ENCODE measurements around the gene FBXW11.
"Not testable (repeated sequence)": the region's sequence is repeated elsewhere in the genome, so short reads cannot be mapped to it uniquely, and the experiment has no call there.

FBXW11 gene

DNA sequence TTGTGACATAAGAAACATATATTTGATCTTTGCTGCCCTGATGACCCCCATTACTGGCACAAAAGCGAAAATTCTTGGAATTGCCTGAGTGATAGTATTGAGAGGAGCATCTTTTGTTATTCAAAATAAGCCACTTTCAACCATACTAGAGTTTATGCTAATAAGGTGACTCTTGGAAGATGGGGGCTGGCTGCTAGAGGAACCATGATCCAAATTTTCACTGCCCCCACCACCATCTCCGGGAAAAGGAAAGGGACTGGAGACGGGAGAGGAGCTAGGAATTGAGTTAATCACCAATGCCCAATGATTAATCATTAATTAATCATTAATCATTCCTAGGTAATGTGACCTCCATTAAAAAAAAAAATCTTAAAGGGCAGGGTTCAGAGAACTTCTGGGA, 25.6 kb downstream of the FBXW11 start:
- no peak for DNase-seq

DNA sequence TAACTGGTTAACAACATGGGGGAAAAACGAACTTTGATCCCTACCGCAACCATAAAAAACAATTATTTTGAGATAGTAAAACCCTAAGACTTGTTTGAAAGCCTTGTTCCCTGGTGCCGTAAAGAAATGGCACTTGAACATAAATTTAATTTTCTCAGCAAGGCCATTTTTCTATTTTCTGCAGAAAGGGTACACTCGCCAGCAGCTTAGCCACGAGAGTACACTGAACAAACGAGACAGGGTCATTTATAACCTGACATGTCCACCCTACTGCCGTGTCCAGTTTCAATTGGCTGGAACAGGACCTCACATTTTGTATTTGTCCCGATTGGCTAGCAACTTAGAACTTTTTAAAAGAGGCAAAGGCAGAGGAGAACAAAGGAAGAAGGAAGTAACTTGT, 26.8 kb downstream of the FBXW11 start:
- no peak for DNase-seq

DNA sequence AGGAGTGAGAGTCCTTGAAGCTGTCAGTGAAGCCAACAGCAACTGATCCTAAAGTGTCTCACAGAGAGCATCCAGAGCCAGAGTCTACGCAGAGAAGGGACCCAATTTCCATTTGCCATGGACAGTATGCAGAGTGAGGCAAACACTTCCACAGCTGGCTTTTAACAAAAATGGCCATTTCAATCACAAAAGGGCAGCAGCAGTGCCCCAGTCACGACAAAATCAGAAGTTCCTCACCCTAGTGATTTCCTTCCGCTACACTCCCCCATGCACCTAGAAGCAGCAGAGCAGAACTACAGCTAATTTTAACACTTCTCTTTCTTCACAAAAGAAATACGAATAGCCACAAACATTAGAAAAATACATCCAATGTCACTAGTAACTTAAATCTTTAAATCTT, 27.9 kb downstream of the FBXW11 start:
- DNase-seq, result no peak

DNA sequence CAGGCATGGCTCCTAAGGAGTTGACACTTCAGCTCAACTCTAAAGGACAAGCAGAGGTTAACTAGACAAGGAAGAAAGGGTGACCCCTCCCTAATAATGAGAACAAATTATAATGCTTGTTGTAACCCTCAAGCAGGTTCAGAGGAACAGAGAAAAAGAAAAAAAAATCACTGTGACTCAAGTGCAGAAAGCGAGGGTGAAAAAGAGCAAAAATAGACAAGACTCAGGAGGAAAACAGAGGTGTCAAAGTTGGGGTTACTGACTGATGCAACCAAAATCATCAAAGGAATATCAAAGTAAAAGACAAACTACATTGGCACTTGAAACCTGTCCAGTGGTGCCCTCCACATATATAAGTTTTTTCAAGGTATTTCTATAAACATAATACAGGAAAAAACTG, 28.4 kb downstream of the FBXW11 start:
- DNase-seq, result no peak

DNA sequence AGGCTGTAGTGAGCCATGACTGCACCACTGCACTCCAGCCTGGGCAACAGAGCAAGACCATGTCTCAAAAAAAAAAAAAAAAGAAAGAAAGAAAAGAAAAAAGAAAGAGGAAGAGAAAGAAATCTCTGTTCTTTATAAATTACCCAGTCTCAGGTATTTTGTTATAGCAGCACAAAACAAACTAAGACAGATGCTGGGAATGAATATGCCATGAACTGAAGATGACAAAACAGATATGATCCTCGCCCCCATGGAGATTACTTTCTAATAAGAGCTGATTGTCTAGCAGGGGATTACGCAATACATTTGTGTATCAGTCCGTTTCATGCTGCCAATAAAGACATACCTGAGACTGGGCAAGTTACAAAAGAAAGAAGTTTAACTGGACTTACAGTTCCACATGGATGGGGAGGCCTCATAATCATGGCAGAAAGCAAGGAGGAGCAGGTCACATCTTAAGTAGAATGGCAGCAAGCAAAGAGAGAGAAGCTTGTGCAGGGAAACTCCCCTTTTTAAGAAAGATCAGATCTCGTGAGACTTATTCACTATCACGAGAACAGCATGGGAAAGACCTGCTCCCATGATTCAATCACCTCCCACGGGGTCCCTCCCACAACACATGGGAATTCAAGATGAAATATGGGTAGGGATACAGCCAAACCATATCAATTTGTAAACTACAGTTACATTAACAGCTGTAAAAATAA, 29.0 kb downstream of the FBXW11 start:
- not testable (repeated sequence) for DNase-seq

DNA sequence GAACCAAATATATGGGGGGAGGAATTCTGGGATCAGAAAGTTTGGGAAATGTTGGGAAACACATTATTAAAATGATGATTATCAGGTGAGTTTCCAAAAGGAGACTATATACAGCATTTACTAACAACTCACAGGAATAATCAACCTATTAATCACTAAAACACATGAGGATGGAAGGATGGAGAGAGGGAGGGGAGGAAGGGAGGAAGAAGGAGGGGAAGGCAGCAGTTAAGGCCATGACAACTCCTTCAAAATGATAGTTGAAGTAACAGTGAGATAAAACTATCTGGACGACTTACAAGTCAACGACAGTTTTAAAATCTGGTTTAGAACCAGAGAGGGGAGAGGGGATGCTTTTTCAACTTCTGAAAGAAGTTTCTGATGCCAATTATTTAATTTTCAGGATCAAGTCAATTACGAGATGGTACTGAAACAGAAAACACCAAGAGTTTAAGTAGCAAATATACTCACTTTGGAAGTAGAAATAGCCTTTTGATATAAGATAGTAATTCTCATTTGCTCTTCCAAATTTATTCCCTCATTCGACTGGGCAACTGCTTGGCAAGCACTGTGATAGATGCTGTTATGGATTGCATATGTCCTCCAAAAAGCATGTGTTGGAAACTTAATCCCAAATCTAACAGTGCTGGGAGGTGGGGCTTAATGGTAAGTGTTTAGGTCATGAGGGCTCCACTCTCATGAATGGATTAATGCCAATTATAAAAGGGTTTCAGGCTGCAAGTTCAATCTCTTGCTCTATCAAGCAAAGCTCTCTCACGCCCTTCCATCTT, 30.4 kb downstream of the FBXW11 start:
- no peak for DNase-seq

DNA sequence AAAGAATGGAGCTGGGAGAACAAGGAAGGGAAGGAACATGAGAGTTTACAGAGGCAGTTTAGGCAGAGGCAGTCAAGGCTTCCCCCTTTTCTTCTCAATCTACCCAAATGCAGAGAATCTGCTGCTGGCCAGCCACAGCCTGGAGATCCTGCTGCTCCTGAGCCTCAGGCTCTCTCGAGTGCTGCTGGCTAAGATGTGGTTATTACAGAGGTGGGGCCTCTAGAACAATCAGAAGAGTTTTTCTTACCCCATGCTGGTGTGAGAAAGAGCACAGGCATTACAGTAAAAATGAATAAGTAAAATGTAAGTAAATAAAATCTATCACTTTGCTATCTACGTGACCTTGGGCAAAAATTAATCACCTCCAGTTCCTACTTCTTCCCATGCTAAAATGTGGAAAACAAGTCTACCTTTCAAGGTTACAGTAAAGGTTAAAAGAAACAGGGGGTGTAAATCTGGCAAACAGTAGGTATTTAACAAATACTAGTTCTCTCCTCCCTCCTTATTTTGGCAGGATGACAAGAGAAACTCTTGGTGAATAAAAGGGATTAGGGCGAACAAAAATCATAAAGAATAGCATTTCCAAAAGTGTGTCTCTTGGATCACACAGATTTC, 31.1 kb downstream of the FBXW11 start:
- DNase-seq, result no peak

DNA sequence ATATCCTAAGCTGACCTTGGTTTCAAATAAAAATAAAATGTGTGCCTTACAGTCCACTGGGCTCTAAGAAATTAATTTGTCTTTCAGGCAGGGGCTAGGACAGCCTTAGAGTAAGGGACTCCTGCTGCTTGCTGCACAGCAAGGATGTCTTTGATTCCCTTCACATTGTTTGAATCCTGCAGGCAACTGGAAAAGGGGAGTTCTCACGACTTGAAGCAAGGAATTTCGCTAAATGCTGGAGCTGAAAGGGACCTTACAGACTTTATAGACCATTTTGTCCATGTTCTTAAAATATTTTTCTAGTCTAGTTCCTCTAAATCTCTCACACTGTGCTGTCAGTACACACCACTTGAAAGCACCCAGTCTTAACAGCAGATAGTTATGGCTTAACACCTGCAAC, 35.6 kb downstream of the FBXW11 start:
- no peak for DNase-seq

DNA sequence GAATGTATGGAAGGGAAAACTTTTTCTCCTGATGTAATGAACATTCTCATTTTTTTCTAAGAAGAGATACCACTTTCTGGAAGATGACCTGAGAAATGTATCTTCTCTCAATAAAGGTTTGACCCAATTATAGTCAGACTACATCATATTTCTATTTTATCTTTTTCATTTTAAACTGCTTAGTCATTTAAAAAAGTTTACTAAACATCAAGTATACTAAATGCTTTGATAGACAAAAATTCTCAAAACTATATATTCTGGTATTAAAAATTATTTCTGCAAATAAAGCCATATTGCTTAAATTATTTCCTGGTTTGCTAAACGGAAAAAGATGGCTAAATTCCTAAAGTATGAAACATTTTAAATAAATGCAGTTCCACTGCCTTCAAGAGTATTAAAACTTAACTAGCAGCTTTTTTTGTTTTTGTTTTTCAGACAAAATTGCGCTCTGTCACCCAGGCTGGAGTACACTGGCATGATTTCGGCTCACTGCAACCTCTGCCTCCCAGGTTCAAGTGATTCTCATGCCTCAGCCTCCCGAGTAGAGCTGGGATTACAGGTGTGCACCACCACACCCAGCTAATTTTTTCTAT, 37.1 kb downstream of the FBXW11 start:
- DNase-seq, result no peak

DNA sequence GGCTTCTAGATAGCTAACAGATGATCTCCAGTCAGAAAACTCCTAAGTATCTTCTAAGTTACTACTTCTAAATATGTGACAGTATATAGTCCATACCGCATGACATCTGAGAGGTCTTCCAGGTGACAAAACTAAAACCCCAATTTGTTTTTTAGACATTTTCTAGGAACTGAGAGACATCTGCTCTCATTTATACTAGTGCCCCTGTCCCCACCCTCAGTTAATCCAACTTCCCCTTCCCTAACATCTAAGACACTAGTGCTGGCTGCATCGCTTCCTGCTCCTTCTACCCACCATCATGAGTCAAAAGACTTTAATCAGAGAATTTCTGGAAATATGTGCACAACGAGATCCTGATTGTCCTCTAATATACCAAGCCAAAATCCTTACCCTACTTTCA, 37.9 kb downstream of the FBXW11 start:
- no peak for DNase-seq

DNA sequence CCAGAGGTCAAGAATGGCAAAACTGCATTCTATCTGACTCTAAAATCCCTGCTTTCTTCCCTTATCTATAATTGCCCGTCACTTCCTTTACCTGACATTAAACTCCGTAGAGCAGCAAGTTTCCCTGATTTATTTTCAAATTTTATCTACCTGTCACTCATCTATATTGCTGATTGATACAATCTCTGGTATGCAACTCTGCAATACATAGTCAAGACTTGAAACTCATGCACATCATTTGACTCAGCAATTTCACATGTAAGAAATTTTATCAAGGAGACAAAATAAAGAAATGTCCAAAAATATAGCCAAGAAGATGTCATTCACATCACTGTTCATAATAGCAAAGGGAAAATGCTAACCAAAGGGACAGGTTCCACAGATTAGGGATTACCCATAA, 39.5 kb downstream of the FBXW11 start:
- no peak for DNase-seq

DNA sequence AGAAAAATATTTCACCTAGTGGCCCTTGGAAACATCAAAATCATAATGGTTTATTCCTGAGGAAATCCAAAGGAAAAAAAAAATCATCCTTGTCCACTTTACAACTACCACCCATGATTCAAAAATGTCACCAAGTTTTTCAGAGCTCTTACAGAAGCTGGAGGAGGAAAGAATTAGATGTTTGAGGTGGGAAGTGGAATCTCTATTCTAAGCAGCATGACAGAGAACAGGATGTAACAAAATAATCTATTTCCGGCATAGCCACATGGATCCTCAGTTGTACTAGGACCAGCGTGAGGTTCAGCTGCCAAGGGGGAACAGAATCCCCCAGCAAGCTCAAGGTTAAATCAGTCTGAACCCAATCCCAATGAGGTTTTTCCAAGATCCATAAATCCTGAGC, 40.2 kb downstream of the FBXW11 start:
- no peak for DNase-seq

DNA sequence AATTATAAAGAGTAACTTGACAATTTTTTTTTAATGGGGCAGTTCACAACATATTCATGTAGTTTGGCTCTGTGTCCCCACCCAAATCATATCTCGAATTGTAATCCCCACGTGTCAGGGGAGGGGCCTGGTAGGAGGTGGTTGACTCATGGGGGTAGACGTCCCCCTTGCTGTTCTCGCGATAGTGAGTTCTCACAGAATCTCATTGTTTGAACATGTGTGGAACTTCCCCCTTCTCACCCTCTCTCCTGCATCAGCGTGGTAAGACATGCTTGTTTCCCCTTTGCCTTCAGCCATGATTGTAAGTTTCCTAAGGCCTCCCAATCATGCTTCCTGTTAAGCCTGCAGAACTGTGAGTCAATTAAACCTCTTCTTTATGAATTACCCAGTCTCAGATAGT, 40.7 kb downstream of the FBXW11 start:
- DNase-seq, result no peak

DNA sequence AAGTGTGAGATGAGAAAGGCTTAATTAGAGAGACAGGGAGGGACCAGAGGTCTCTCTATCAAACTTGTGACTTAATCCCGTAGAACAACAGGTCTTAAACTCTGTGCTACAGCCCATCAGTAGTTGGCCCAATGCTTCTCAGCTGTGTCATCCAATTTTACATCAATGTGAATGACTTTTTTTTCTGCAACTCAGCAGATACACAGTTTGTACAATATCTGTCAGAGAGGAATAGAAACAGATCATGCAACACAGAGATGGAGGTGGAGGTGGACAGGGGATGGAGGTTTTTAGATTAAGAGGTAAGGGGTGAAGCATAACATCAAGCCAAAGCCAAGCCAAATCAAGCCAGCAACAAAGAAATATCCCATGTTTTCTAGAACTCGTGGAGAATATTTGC, 43.0 kb downstream of the FBXW11 start:
- DNase-seq, result no peak

DNA sequence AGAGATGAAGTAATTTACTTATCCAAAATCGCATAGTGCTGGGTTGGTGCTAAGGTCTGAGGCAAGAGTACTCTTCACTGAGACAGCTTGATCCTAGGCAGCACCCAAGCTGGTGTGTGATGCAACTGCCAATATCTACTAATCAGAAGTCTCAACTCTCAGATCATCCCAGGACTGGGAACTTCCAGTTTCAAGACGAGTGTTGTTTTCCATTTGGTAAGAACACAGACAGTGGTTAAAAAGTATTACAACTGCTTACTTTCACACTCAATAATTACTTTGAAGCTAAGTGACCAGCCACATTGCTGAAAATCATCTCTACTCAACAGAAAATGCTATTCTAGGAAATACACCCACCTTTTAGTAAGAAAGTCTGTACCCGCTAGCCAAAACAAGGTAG, 45.3 kb downstream of the FBXW11 start:
- no peak for DNase-seq

DNA sequence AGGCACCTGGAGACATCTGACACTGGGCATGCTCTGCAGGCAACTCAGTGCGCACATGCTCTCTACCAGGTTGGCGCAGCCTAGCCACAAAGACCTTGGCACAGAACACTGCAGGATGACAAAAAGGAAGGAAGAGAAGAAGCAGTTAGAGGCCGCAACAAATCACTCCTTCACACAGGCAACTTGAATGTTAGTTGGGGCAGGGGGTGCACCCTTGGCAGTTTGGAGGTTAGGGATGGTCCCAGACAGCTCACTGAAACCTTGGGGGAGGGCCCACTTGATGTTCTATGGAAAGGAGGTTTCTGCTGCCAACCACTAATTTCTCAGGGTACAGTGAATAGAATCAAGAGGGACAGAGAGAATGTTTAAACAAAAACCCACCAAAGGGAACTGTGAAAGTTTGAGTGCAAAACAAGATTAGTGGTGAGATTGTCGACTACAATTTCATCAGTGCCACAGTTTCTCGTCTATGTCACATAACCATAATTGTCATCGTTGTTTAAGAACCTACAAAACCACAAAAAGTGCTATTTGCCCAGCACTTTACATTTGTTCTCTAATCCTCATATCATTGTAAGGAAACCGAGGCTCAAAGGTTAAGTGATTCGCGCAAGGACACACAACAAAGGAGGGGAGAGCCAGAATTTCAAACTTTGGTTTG, 48.7 kb downstream of the FBXW11 start:
- DNase-seq, result no peak

DNA sequence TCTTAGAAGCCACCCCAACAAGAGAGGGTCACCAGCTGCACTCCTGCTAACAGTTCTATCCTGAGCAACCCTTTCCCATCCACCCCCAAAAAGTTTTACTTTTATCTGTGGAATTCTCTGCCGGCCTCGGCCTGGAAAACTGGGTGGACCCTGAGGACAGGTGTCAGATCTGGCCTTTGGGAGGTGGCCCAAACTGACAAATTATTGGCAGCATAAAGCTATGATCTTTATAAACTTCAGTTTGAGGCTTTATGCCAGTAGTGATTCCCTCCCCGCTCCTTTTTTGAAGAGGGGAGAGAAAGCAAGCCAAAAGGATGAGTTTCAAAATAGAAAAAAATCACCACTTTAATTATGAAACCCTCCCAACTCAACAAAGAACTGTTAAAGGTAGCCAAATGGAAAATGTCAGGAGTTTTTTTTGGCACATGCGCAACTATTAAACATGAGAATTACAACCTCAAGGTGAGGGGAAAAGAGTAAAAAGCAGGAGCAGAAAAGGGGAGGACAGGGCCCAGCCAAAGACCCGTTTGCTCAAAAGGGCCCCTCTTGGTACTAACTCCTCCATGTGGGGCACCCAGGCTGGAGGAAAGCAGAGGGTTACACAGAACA, 49.4 kb downstream of the FBXW11 start:
- DNase-seq, result no peak

DNA sequence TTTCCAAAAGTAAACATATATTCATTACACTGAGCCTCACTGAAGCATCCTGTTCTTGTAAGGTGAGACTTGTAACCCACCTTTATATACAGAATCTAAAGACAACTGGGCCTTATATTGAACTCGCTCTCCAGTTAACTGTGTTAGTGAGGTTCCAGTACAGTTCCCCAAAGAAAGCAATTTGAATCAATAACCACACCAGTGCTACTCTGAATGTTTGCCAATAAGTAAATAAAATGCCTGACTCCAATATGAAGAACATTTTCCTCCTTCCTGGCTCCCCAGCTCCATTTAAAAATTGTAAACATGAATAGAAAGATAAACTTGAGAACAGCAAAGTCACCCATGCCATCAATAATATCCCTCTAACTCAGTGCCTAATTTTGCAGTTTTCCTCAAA, 50.1 kb downstream of the FBXW11 start:
- no peak for DNase-seq

DNA sequence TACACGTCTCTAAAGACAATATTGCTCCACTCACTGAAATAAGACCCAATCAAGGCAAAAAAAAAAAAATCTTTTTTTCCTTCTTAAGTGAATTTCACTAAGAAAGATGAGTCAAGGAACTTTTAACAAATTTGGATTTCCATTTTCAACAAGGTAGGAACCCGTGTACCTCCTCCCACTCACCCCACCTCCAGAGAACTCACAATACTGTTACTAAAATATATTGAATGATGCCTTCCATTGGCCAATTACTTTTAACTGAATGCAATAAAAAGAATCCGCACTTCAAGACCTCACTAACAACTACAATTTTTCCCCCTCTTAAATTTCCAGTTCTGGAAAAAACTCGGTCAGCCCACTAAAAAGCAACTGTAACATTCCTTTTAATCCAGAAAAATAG, 50.7 kb downstream of the FBXW11 start:
- DNase-seq, result no peak

DNA sequence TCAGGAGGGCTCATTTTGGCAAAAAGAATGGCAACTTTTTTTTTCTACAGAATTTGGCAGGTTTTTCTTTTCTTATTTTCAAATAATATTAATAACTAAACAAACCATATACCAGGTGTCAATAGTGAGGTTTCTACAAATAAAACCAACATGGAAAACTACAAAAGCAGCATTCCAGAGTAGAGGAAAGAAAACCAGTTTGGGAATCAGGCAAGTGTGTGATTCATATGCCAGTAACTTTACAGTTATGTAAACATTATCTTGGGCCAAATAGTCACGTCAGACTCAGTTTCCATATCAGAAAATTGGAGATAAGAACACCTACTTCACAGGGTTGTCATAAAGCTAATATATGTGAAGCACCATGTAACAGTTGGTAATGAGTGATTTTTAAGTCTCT, 51.7 kb downstream of the FBXW11 start:
- DNase-seq, result no peak

DNA sequence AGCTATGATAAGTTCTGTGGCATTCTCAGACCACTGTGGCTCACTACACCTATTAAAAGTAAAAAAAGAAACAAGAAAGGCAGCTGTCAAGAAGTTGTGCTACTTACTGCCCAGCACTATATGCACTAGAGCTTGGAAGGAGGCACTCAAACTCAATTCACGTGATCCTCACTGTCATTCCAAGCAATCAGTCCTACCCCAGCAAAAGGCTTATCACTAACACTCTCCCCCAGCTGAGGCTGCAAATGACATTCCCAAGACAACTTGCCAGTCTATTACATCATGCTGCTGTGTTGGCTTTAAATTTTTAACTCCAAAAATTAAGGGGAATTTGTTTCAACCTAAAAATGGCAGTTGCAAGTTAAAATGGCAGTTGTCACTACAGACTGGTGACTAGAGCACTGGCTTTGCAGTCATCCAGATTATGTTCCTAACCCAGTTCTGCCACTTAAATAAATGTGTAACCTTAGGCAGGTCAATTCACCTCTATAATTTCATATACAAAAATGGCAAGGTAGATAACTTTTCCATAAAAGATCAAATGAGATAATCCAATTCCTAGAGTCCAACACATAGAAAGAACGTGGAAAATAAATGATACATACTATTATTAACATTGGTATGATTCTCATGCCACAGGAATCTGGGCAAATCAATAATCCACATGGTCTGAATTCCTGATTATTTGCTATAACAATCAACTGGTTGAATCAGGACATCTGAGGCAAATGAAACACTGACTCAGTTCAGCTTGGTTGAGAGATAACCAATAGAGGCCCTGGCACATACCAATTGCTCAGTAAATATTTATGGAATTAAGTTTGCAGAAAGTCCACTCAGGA, 52.4 kb downstream of the FBXW11 start:
- no peak for DNase-seq

DNA sequence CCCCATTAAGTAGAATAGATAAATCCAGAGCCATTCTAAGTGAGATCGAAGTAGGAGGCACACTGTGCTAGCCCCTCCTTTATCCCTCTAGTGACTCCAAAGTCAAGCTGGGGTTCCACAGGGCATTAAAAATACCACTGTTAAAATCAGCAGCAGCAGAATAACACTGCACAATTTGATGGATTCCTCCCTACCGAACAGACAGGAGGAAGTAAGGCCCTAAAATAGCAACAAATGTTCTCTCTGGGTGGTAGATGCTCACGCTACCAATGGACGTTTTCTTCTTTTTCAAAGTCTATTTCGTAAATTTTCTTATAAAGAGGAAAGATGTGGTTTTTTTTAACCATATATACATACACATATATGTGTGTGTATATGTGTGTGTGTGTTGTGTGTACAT, 54.4 kb downstream of the FBXW11 start:
- no peak for DNase-seq
